ENCODE measurements around the gene GNAQ.
"Not testable (repeated sequence)": the region's sequence is repeated elsewhere in the genome, so short reads cannot be mapped to it uniquely, and the experiment has no call there.

GNAQ gene

DNA sequence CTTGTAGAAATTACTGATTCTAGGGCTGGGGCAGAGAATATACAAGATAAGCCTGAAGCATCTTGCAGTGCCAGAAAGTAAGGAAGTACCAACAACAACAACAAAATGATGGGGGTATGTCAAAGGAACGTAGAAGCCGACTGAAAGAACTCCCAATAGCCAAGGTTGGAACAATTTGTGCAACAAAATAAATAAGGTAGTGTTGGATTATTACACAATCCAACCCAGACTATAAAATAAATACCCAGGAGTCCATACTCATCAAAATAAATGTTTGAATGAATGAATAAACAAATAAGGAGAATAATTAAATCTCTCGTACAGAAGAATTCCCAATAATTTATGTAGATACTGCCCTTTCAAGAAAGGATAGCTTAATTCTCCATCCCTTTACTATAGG lies 31.1 kb upstream of the GNAQ start:
- TF ChIP-seq, protein P1, sequence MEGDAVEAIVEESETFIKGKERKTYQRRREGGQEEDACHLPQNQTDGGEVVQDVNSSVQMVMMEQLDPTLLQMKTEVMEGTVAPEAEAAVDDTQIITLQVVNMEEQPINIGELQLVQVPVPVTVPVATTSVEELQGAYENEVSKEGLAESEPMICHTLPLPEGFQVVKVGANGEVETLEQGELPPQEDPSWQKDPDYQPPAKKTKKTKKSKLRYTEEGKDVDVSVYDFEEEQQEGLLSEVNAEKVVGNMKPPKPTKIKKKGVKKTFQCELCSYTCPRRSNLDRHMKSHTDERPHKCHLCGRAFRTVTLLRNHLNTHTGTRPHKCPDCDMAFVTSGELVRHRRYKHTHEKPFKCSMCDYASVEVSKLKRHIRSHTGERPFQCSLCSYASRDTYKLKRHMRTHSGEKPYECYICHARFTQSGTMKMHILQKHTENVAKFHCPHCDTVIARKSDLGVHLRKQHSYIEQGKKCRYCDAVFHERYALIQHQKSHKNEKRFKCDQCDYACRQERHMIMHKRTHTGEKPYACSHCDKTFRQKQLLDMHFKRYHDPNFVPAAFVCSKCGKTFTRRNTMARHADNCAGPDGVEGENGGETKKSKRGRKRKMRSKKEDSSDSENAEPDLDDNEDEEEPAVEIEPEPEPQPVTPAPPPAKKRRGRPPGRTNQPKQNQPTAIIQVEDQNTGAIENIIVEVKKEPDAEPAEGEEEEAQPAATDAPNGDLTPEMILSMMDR (conservative IDR thresholded peaks at IDR 0.05; ENCODE audit: low read depth, low read length): no peak
- DNase-seq (ENCODE audit: low read depth): no peak
- no peak overlapping the region for H3K4me3 ChIP-seq (ENCODE audit: low read length)

DNA sequence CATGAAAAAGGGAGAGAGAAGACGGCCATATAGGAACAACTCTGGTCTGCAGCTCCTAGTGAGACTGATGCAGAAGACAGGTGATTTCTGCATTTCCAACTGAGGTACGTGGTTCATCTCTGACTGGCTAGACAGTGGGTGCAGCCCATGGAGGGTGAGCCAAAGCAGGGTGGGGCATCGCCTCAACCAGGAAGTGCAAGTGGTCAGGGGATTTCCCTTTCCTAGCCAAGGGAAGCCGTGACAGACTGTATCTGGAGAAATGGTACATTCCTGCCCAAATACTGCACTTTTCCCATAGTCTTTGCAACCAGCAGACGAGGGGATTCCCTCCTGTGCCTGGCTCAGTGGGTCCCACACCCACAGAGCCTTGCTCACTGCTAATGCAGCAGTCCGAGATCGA lies 22.6 kb upstream of the GNAQ start:
- not testable (repeated sequence) for DNase-seq (ENCODE audit: low read depth); H3K4me3 ChIP-seq (ENCODE audit: low read length)

DNA sequence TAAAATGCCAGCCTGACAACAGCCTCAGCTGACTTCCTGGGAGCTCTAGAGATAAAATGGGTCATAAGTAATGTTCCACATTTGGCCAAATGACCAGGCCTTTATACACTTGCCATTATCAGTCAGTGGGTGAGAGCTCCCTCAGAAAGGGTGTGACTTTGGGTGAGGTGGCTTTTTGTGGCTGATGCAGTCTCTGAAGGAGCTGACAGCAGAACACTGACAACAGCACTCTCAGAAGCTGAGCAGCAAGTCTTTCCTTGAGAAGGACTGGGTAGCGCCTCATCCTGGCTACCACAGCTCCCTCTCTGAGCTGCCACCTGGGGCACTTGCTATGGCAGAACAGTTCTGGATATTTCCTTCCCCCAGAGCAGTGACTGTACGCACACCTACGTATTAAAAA lies 22.0 kb upstream of the GNAQ start:
- TF ChIP-seq, protein P1 (conservative IDR thresholded peaks at IDR 0.05; ENCODE audit: low read depth, low read length): no peak

DNA sequence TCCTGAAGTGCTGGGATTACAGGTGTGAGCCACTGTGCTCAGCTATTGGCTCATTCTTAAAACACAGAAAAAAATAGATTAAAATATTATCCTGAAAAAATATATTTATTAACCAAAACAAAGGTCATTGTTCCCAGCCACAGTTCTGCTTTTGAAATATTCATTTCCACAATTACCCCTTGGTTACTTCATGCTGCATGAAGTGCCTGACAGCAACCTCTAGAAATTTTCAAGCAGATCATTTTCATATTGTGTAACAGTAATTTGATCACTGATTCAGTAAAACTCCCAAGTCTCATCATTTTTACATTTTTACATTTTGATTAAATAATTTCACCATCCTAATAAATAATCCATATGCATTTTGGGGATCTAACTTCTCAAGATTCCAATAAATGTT lies 18.8 kb upstream of the GNAQ start:
- TF ChIP-seq, protein P1 (conservative IDR thresholded peaks at IDR 0.05; ENCODE audit: low read depth, low read length): no peak
- no peak overlapping the region for H3K4me3 ChIP-seq (ENCODE audit: low read length)
- DNase-seq (ENCODE audit: low read depth): no peak

More for the DNA sequence above, 22.0 kb upstream of the GNAQ start:
- no peak for DNase-seq (ENCODE audit: low read depth)
- H3K4me3 ChIP-seq (ENCODE audit: low read length): no peak overlapping the region

DNA sequence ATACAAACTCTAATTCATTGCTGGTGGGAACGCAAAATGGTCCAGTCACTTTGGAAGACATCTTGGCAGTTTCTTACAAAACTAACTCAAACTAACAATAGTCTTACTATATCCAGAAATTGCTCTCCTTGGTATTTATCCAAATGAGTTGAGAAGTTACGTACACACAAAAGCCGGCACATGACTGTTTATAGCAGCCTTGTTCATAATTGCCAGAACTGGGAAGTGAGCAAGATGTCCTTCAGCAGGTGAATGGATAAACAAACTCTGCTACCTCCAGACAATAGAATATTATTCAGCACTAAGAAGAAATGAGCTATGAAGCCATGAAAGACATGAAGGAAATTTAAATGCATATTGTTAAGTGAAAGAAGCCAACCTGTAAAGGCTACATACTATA lies 17.9 kb upstream of the GNAQ start:
- no peak for DNase-seq (ENCODE audit: low read depth)
- H3K4me3 ChIP-seq (ENCODE audit: low read length): no peak overlapping the region
- TF ChIP-seq, protein P1 (conservative IDR thresholded peaks at IDR 0.05; ENCODE audit: low read depth, low read length): no peak

DNA sequence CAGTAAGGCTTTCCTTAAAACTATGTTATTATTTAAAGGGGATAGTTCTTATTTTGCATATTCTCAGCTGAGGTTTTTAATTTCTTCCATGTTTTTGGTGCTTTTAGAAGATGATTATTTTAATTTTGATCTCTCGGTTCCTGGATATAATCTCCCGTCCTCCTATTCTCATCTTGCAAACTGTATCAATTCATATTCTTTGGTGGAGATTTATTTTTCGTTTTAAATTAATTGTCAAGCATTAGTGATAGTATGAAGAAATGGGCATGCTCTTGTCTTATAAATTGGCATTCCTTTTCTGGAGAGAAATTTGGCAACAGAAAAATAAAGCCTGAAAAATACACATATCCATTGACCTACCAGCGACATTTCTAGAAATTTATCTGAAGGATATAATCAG lies 15.5 kb upstream of the GNAQ start:
- no peak for DNase-seq (ENCODE audit: low read depth)
- no peak overlapping the region for H3K4me3 ChIP-seq (ENCODE audit: low read length)
- TF ChIP-seq, protein P1 (conservative IDR thresholded peaks at IDR 0.05; ENCODE audit: low read depth, low read length): no peak

DNA sequence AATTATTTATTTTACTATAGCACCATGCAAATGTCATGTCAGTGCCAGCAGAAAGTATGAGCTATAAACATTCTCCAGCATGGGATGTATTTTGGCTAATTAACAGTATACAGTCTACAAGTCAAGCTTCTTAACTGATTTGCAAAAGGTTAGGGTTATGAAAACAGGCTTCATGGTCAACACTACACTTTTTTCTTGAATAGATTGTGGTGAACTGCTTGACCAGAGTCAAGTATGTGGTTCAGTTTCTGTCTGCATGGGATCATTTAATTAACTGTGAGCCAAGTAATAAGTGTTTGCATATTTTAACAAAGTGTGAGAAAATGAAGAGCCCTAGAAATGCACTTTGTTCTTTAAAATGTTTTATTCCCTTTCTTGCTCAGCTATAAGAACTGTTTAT lies 14.5 kb upstream of the GNAQ start:
- TF ChIP-seq, protein P1 (conservative IDR thresholded peaks at IDR 0.05; ENCODE audit: low read depth, low read length): no peak
- H3K4me3 ChIP-seq (ENCODE audit: low read length): no peak overlapping the region
- DNase-seq (ENCODE audit: low read depth): no peak

DNA sequence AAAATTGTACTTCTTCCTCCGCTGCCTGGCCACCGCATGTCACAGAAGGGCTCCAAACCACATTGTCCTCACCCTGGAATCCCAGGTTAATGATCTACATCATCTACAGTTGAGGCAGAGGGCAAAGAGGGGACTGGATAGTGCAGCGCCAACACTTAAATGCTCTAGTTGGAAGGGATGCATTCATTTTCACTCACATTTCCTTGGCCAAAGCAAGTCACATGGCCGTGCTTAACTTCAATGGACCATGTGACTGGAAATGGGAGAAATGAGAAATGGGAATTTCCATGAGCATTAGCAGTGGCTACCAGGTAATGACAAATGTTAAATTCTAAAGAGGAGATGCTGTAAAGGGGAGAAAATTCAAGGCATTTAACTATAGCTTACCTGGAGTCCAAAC lies 13.3 kb upstream of the GNAQ start:
- H3K4me3 ChIP-seq (ENCODE audit: low read length): no peak overlapping the region
- no peak for DNase-seq (ENCODE audit: low read depth)
- TF ChIP-seq, protein P1 (conservative IDR thresholded peaks at IDR 0.05; ENCODE audit: low read depth, low read length): no peak
